Mucosa of stomach (tissue), 1 donor: Measurements from ENCODE around the gene GRK6.

Experiments
- H3K27me3 ChIP-seq: one replicate; pipeline ENCODE4 v1.7.0; 2013; ENCODE audit warnings: mild to moderate bottlenecking, low read length; ENCODE audit not compliant: control insufficient read depth, insufficient read depth
- H3K36me3 ChIP-seq: one replicate; pipeline ENCODE4 v1.7.0; 2013; ENCODE audit warnings: low read length; ENCODE audit not compliant: control insufficient read depth, insufficient read depth
- H3K4me1 ChIP-seq: one replicate; pipeline ENCODE4 v1.7.0; 2013; ENCODE audit warnings: mild to moderate bottlenecking, low read length; ENCODE audit not compliant: control insufficient read depth, insufficient read depth
- H3K4me3 ChIP-seq: one replicate; pipeline ENCODE4 v1.7.0; 2013; ENCODE audit warnings: low read length
- H3K9ac ChIP-seq: one replicate; pipeline ENCODE4 v1.7.0; 2013; ENCODE audit warnings: mild to moderate bottlenecking, low read length, moderate library complexity
- H3K9me3 ChIP-seq: one replicate; pipeline ENCODE4 v1.7.0; 2013; ENCODE audit warnings: mild to moderate bottlenecking, low read length, moderate library complexity; ENCODE audit not compliant: control insufficient read depth
- donor health status: Pancreatic carcinoma.

The GRK6 gene

DNA sequence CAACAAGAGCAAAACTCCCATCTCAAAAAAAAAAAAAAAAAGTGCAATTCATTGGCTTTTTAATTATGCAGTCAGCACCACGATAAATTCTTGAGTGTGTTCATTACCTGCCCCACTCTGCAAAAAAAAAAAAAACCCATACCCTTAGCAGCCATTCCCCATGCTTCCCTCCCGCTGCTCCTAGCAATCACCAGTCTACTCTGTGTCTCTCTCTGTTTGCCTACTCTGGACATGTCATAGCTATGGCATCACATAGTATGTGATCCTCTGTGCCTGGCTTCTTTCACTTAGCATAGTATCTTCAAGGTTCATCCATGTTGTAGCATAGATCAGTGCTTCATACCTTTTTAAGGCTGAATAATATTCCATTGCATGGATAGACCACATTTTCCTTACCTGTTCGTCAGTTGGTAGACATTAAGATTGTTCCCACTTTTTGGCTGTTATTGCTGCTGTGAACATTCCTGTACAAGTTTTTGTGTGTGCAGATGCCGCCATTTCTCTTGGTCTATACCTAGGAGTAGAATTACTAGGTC lies 13.1 kb downstream of the GRK6 start:
- H3K9ac ChIP-seq = no peak overlapping the region
- H3K36me3 ChIP-seq = peaks cover 7% of the 10 kb centered on the region
- no peaks in the 10 kb centered on the region for H3K4me1 ChIP-seq
- H3K9me3 ChIP-seq = no peaks in the 10 kb centered on the region
- no peaks in the 10 kb centered on the region for H3K27me3 ChIP-seq
- no peak overlapping the region for H3K4me3 ChIP-seq

DNA sequence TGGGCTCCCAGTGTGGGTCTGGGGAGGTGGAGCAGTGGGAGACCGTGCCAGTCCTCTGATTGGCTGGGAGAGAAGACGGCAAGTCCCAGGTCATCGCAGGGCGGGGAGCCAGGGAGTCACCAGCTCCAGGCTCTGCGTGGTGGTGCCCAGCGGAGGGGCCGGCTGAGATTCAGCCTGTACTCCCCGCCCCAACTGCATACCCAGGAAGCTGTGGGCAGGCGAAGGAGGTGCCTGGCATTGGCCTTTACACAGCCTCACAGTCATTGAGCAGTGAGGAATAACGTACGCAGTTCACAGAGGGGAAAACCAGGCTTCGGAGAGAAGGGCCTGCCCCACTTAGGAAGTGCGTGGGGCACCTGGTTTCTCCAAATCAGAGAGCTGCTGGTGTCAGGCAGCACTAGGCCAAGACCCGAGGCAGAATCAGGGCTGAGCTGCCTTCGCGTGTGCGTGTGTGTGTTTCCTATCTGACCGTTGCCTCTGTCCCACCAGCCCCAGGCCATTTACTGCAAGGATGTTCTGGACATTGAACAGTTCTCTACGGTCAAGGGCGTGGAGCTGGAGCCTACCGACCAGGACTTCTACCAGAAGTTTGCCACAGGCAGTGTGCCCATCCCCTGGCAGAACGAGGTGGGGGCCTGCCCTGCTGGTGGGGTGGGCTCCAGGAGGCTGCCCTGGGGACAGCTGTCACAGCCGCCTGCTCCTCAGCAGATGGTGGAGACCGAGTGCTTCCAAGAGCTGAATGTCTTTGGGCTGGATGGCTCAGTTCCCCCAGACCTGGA lies 13.9 kb downstream of the GRK6 start:
- Histone ChIP-seq H3K9me3 (no peaks in the 10 kb centered on the region), H3K4me1 (no peaks in the 10 kb centered on the region), H3K36me3 (no peaks in the 10 kb centered on the region), H3K4me3 (no peak overlapping the region), H3K27me3 (no peaks in the 10 kb centered on the region), H3K9ac (no peak overlapping the region)

DNA sequence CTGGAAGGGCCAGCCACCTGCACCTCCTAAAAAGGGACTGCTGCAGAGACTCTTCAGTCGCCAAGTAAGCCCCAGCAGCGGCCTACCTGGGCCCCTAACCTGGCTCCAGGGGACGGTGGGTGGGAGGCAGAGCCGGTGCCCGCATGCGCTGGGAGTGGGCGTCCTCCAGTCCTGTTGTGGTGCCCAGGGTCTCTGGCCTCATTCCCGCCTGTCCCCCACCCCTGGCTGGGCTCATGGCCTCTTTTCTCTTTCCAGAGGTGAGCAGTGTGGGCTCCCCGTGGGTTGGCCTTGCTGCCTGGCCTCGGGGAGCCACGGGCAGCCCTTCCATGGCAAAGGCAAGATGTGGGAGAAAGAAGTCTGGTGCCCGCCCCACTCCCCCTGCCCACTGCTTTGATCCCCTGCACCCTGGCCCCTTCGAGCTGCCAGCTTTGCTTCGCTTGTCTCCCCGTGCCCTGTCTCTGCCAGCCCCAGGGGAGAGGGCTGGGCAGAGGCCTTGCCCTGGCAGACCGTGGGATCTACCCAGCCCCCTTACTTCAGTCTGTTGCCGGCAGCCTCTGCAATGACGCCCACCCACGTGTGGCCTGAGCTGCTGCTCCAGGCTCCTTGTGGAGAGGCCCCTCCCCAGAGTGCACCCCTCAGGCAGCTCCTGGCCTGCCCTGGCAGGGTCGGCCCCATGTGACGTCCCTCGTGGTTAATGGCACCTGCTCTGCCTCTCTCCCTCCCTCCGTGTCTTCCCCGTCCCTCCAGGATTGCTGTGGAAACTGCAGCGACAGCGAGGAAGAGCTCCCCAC lies 14.7 kb downstream of the GRK6 start:
- H3K4me3 ChIP-seq = no peak overlapping the region
- no peaks in the 10 kb centered on the region for H3K36me3 ChIP-seq
- no peak overlapping the region for H3K9ac ChIP-seq
- H3K4me1 ChIP-seq = peaks cover 4% of the 10 kb centered on the region
- H3K27me3 ChIP-seq = peaks cover 2% of the 10 kb centered on the region
- H3K9me3 ChIP-seq = no peaks in the 10 kb centered on the region

DNA sequence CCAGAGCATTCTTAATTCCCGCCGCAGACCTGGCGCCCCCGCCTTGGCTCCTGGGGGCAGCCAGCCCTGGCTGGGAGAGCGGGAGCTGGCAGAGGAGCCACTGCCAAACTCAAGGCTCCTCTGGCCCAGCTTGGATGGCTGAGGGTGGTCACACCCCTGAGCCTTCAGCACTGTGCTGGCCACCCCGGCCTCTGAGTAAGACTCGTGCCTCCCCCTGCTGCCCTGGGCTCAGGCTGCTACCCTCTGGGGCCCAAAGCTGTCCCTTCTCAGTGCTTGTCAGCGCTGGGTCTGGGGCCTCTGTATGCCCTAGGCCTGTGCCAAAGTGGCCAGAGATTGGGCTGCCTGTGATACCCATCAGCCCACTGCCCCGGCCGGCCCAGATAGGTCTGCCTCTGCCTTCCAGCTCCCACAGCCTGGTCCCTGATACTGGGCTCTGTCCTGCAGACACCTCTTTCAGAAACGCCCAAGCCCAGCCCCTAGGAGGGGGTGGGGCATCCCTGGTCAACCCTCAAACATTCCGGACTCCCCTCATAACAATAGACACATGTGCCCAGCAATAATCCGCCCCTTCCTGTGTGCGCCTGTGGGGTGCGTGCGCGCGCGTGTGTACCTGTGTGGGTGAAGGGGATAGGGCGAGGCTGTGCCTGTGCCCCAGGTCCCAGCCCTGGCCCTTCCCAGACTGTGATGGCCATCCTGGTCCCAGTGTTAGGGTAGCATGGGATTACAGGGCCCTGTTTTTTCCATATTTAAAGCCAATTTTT lies 15.8 kb downstream of the GRK6 start:
- H3K4me1 ChIP-seq = peaks cover 6% of the 10 kb centered on the region
- H3K9ac ChIP-seq = no peak overlapping the region
- peaks cover 6% of the 10 kb centered on the region for H3K27me3 ChIP-seq
- no peaks in the 10 kb centered on the region for H3K36me3 ChIP-seq
- H3K9me3 ChIP-seq = no peaks in the 10 kb centered on the region
- no peak overlapping the region for H3K4me3 ChIP-seq

DNA sequence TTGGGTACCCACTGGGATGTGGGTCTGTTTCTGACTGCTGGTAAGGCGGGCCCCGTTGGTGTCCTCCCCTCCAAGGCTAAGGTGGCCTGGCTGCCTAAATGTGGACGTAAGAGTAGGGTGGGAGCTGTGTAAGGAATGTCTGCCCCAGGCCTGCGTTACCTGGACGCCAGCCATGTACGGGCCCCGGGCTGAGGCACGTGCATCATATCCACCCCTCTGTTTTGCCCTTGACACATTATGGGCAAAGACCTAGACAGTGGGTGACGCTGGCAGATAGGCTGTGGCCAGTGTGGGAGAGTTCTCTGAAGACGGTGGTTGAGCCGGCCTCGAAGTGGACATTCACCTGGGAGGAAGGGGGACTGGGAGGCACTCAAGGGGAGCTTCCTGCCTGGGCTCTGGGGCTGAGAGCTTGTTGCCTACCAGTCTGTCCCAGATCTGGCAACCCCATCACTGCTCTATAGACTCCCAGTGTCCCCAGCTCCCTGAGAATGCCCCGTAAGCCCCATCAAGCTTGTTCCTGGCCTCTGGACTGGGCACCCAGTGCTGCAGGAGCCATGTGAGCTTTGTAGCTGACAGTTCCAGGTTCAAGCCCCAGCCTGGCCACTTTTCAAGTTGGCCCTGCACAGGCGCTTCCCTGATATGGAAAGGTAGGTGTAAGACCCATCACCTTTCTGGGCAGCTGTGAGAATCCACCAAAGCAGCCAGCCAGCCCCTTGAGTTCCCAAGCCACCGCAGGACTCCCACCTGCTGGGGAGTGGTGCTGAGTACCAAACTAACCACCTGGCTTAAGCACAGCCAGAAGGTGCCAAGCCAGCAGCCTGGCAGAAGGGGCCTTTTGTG lies 16.9 kb downstream of the GRK6 start:
- Histone ChIP-seq H3K9me3 (no peaks in the 10 kb centered on the region), H3K36me3 (no peaks in the 10 kb centered on the region), H3K9ac (no peak overlapping the region), H3K4me1 (peaks cover 15% of the 10 kb centered on the region), H3K4me3 (no peak overlapping the region), H3K27me3 (peaks cover 15% of the 10 kb centered on the region)

DNA sequence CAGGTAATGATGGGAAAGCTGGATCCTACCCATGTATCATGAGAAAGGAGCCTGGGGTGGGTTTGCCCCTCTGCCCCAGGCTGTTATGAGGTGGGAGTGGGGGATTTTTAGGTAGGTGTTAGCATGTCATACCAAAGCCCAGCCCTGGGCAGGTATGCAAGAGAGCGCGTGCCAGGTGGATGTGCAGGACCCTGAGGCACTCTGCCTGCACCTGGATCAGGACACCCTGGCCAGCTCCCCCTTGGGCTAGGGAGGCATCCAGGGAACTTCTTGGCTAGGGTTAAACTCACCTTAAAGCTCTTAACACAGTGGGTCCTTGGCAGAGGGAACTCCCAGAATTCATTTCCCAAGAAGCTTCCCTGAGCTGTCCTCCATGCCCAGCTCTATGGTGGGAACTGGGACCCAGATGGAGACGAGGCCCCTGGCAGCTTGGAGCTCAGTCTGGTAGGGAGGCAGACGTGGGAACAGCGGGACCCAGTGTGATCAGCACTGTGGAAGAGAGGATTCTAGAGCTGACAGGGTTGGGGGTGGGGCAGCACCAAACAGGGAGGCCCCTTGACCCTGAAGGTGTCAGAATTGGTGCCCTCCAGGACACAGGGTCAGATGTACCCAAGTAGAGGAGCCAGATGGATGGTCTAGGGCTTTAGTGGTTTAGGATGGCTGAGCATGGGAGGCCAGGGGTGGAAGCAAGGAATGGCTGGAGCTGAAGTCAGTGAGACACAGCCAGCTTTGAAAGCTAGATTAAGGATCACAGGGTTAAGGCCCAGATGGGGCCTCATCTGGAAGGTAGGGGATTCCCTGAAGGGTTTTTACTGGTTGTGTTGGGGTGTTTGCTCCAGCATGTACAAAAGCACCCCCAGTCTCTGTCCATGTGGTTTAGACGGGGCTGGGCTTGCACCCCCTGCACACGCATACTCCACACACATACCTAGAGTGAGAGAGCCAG lies 17.9 kb downstream of the GRK6 start:
- Histone ChIP-seq H3K9ac (no peak overlapping the region), H3K9me3 (no peaks in the 10 kb centered on the region), H3K4me3 (no peak overlapping the region), H3K27me3 (peaks cover 20% of the 10 kb centered on the region), H3K4me1 (peaks cover 15% of the 10 kb centered on the region), H3K36me3 (no peaks in the 10 kb centered on the region)

DNA sequence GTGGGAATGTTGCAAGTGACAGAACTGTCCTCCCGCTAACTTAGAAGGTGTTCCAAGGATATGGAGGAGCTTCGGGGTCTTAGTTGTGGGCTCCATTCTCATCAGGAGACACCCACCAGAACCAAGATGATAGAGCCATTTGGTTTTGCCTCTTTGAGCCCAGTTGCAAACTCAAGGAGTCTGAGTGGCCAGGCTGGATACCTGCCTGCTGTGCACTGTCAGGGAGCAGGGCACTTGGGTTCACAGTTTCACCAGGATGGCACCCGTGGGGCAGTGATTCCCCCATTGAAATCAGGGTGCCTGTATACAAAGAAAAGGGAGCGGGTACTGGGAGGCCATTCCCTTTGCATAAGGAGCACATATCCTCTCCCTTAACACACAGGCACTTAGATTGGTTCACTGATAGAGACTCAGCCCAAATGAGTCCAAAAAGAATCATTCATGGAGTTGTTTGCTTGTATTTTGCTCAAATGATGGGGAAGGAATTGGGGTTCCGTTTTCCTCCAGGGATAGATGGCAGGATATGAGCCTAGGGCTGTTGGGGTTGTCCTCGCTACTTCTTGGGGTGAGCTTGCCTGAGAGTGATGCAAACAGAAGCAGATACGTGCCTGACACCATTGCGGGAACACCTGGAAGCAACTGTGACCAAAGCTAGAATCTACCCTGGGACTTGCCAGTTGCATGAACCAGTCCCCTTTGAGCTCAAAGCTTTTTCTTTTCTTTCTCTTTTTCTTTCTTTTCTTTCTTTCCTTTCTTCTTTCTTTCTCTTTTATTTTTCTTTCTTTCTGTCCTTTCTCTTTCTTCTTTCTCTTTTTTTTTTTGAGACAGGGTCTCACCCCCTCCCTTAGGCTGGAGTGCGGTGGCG lies 18.8 kb downstream of the GRK6 start:
- no peak overlapping the region for H3K4me3 ChIP-seq
- no peaks in the 10 kb centered on the region for H3K9me3 ChIP-seq
- H3K27me3 ChIP-seq = peaks cover 26% of the 10 kb centered on the region
- H3K36me3 ChIP-seq = no peaks in the 10 kb centered on the region
- H3K4me1 ChIP-seq = peaks cover 15% of the 10 kb centered on the region
- no peak overlapping the region for H3K9ac ChIP-seq

DNA sequence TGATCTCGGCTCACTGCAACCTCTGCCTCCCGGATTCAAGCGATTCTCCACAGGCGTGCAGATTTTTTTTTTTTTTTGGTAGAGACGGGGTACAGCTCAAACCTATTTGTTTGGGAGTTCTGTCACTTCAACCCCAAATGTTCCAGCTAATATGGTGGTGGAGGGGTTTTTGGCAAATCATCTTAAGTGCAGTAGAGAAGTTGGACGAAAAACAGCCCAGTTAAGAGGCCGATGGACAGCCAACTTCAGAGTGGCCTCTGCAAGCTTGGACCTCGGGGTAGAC lies 19.4 kb downstream of the GRK6 start:
- Histone ChIP-seq H3K27me3 (peaks cover 26% of the 10 kb centered on the region), H3K4me3 (no peak overlapping the region), H3K9me3 (no peaks in the 10 kb centered on the region), H3K9ac (peak overlapping the region; percentile 29), H3K36me3 (no peaks in the 10 kb centered on the region), H3K4me1 (peaks cover 15% of the 10 kb centered on the region)

DNA sequence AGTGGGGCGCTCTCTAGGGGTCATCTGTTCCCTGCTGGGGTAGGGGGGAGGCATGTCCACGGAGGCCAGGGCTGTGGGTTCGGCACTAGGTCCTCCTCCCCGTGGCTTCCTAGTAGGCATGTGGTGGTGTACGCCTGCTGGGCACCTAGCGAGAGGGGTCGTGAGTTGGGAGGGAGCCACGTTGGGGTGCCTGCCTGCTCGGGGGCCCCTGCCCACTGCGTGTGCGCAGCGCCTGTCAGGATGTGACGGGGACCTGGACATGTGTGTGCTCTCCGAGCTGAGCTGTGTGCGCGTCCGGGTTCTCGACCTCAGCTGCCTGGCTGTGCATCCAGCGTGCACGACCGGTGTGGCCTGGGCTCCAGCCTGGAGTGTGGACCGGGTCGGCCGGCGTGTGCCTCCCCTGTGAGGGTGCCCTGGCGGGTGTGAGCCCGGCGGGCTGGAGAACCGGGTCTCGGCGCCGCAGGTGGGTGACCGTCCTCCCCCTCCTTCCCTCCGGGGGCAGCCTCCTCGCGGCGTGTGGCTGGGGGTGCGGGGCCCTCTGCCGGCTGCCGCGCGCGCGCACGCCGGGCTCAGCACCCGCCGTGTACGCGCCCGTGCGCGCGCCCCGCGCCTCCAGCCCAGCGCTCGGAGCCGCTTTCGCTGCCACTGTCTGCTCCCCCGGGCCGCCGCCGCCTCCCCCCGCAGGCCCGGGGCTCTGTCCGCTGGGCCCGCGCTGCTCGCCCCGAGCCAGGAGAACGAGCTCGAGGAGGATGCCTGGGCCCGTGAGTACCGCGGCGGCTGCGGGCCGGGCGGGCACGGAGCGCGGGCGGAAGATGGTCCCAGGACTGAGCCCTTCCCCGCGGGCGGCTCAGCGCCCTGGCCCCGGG lies 20.0 kb downstream of the GRK6 start, which contains the start of gene PRR7:
Gene PRR7 (plus strand): TSS at position 615 of the 866 bp plus-strand sequence. CDS start 8,254 bp downstream, outside the sequence.
- peak within 1 kb of the TSS; percentile 29 for H3K9ac ChIP-seq
- H3K36me3 ChIP-seq = no peaks in the 10 kb centered on the region
- peak within 1 kb of the TSS; percentile 9 for H3K4me3 ChIP-seq
- peaks cover 26% of the 10 kb centered on the region for H3K27me3 ChIP-seq
- peaks cover 15% of the 10 kb centered on the region for H3K4me1 ChIP-seq
- no peaks in the 10 kb centered on the region for H3K9me3 ChIP-seq
